H1 (cell line): ENCODE data around the gene DNAL4. TPM values are rescaled to one million over a fixed set of nuclear protein-coding genes. Genes with fewer than 3 reads are reported as not detected.

Experiments
- CTCF ChIA-PET: fragments of 300-600 bp; sonication (Branson Sonifier 250); formaldehyde crosslinking; loops from one replicate; lab custom pipeline; 2021; ENCODE audit not compliant: partially characterized antibody; lab: Charles Lee
- POLR2A ChIA-PET: fragments of 300-600 bp; sonication (Branson Sonifier 250); formaldehyde crosslinking; loops from one replicate; lab custom pipeline; 2021; ENCODE audit warnings: inconsistent platforms; ENCODE audit not compliant: partially characterized antibody; lab: Charles Lee
- DNase-seq, 2 experiments: peaks; one replicate each; pipeline versions ENCODE4 v3.0.0 to v3.0.0-alpha.2; 2010 to 2022; ENCODE audit warnings: low spot score in 2 of 2, low read depth in 1 of 2, mixed read lengths in 1 of 2
- FAIRE-seq: peaks from 2 replicates; lab custom pipeline; 2011; peaks lifted over from hg19 to GRCh38; lab: Jason Lieb, UNC
- H2AFZ ChIP-seq: 2 replicates; pipeline ENCODE4 v1.8.1; 2012; ENCODE audit warnings: low read length, inconsistent platforms
- H2AK5ac ChIP-seq: 2 replicates; pipeline ENCODE4 v1.6.1; 2013; ENCODE audit warnings: low read depth, low read length
- H2BK120ac ChIP-seq: replicated peaks from 2 replicates; pipeline ENCODE3; 2013; ENCODE audit warnings: low read depth, low read length, inconsistent platforms
- H2BK12ac ChIP-seq: 2 replicates; pipeline ENCODE4 v1.6.1; 2013; ENCODE audit warnings: low read depth, low read length
- H2BK15ac ChIP-seq: 2 replicates; pipeline ENCODE4 v1.6.1; 2013; ENCODE audit warnings: low read length
- H2BK20ac ChIP-seq: 2 replicates; pipeline ENCODE4 v1.6.1; 2013; ENCODE audit warnings: low read length
- H2BK5ac ChIP-seq: 2 replicates; pipeline ENCODE4 v1.6.1; 2013; ENCODE audit warnings: low read depth, low read length
- H3K14ac ChIP-seq: 2 replicates; pipeline ENCODE4 v1.6.1; 2013; ENCODE audit warnings: inconsistent platforms; ENCODE audit not compliant: insufficient read length
- H3K18ac ChIP-seq: 2 replicates; pipeline ENCODE4 v1.6.1; 2013; ENCODE audit warnings: low read length; ENCODE audit errors: extremely low read depth
- H3K23ac ChIP-seq: 2 replicates; pipeline ENCODE4 v1.6.1; 2013; ENCODE audit warnings: inconsistent platforms; ENCODE audit not compliant: insufficient read length
- H3K23me2 ChIP-seq: 2 replicates; pipeline ENCODE4 v1.6.1; 2013; ENCODE audit warnings: low read depth, low read length
- H3K27ac ChIP-seq: 2 replicates; pipeline ENCODE4 v1.6.1; 2011; ENCODE audit warnings: low read depth, low read length, inconsistent platforms
- H3K27me3 ChIP-seq, 4 experiments: replicated peaks in 1 of 4; 1 replicate in 1 of 4; 2 replicates in 3 of 4; pipeline versions ENCODE4 v1.6.1 to v1.8.1; 2011 to 2013; ENCODE audit warnings: low read length in 3 of 4, mild to moderate bottlenecking in 3 of 4, inconsistent platforms in 2 of 4, mixed read lengths in 2 of 4, moderate library complexity in 1 of 4; ENCODE audit not compliant: control insufficient read depth in 3 of 4, insufficient read depth in 3 of 4; ENCODE audit errors: extremely low read depth in 1 of 4
- H3K36me3 ChIP-seq, 4 experiments: 2 replicates each; pipeline versions ENCODE4 v1.6.1 to v1.8.1; 2011 to 2013; ENCODE audit warnings: mild to moderate bottlenecking in 4 of 4, low read length in 3 of 4, moderate library complexity in 2 of 4, control low read depth in 1 of 4, inconsistent platforms in 1 of 4; ENCODE audit not compliant: insufficient read depth in 4 of 4, control insufficient read depth in 2 of 4
- H3K4ac ChIP-seq: replicated peaks from 2 replicates; pipeline ENCODE3; 2013; ENCODE audit warnings: low read length, low read depth, mixed read lengths, inconsistent platforms; ENCODE audit not compliant: insufficient read length
- H3K4me1 ChIP-seq, 4 experiments: replicated peaks in 1 of 4; 1 replicate in 1 of 4; 2 replicates in 3 of 4; pipeline versions ENCODE4 v1.6.1 to v1.8.1; 2011 to 2013; ENCODE audit warnings: low read length in 3 of 4, inconsistent platforms in 2 of 4, mixed read lengths in 1 of 4; ENCODE audit not compliant: insufficient read depth in 4 of 4, control insufficient read depth in 3 of 4
- H3K4me2 ChIP-seq, 2 experiments: 2 replicates each; pipeline versions ENCODE4 v1.6.1 to v1.8.1; 2011 to 2013; ENCODE audit warnings: low read depth in 2 of 2, low read length in 2 of 2, control low read depth in 1 of 2, inconsistent platforms in 1 of 2, mild to moderate bottlenecking in 1 of 2; ENCODE audit not compliant: insufficient read depth in 1 of 2
- H3K4me3 ChIP-seq, 4 experiments: fragments of 200-600, 300-600 bp in 1 of 4; sonication (generic), shearing (Covaris generic), sonication (Bioruptor Twin) in 1 of 4; 2 replicates each; pipeline versions ENCODE4 v1.5.1 to v1.8.1; 2011 to 2016; ENCODE audit warnings: low read length in 4 of 4, low read depth in 3 of 4, control low read depth in 2 of 4, inconsistent platforms in 2 of 4, mild to moderate bottlenecking in 2 of 4, mixed read lengths in 1 of 4, moderate library complexity in 1 of 4; ENCODE audit not compliant: insufficient read depth in 2 of 4; ENCODE audit errors: extremely low read depth in 1 of 4
- H3K56ac ChIP-seq: replicated peaks from 2 replicates; pipeline ENCODE3; 2013; ENCODE audit warnings: low read depth, mild to moderate bottlenecking, mixed read lengths, low read length, inconsistent platforms; ENCODE audit not compliant: insufficient read length
- H3K79me1 ChIP-seq: 2 replicates; pipeline ENCODE4 v1.6.1; 2013; ENCODE audit warnings: low read depth, low read length, control low read depth
- H3K79me2 ChIP-seq, 2 experiments: 2 replicates each; pipeline versions ENCODE4 v1.6.1 to v1.8.1; 2012 to 2013; ENCODE audit warnings: low read length in 2 of 2, mild to moderate bottlenecking in 2 of 2, inconsistent platforms in 1 of 2; ENCODE audit not compliant: insufficient read depth in 2 of 2, control insufficient read depth in 1 of 2
- H3K9ac ChIP-seq, 4 experiments: replicated peaks in 1 of 4; 1 replicate in 1 of 4; 2 replicates in 3 of 4; pipeline versions ENCODE4 v1.6.1 to v1.8.1; 2011 to 2013; ENCODE audit warnings: low read depth in 3 of 4, low read length in 3 of 4, control low read depth in 2 of 4, mild to moderate bottlenecking in 2 of 4, moderate library complexity in 2 of 4, inconsistent platforms in 1 of 4; ENCODE audit errors: extremely low read depth in 1 of 4
- H3K9me3 ChIP-seq, 2 experiments: 2 replicates each; pipeline versions ENCODE4 v1.6.1 to v1.8.1; 2012 to 2013; ENCODE audit warnings: mild to moderate bottlenecking in 2 of 2, moderate library complexity in 2 of 2, control low read depth in 1 of 2, inconsistent platforms in 1 of 2, low read depth in 1 of 2, low read length in 1 of 2, mixed read lengths in 1 of 2; ENCODE audit not compliant: insufficient read depth in 2 of 2
- H4K20me1 ChIP-seq, 2 experiments: replicated peaks in 1 of 2; 2 replicates each; pipeline versions ENCODE3 to v1.8.1; 2011 to 2013; ENCODE audit warnings: inconsistent platforms in 2 of 2, low read length in 2 of 2, mild to moderate bottlenecking in 1 of 2; ENCODE audit not compliant: insufficient read depth in 2 of 2, control insufficient read depth in 1 of 2
- H4K5ac ChIP-seq: 2 replicates; pipeline ENCODE4 v1.6.1; 2013; ENCODE audit warnings: low read length, low read depth, mixed read lengths, inconsistent platforms; ENCODE audit not compliant: insufficient read length
- H4K8ac ChIP-seq: 2 replicates; pipeline ENCODE4 v1.8.0; 2013; ENCODE audit warnings: mild to moderate bottlenecking, moderate library complexity, low read length, inconsistent platforms; ENCODE audit not compliant: insufficient read depth; ENCODE audit errors: extremely low read depth
- H4K91ac ChIP-seq: replicated peaks from 2 replicates; pipeline ENCODE3; 2013; ENCODE audit warnings: low read length, mixed read lengths, inconsistent platforms; ENCODE audit not compliant: insufficient read length
- SIRT6 ChIP-seq: IDR thresholded peaks from one replicate; pipeline ENCODE4 v1.7.1; 2012; ENCODE audit warnings: low read length, inconsistent platforms
- SP1 ChIP-seq: IDR thresholded peaks from 2 replicates; pipeline ENCODE4 v1.6.1; 2011; ENCODE audit warnings: low read depth, low read length
- WGBS, 2 experiments: shearing (Covaris generic) in 1 of 2; methylation state at CpG; one replicate each; pipeline versions ENCODE4 v1.1.6 to v1.1.7; 2013 to 2015; ENCODE audit warnings: low lambda C conversion rate in 2 of 2, mixed read lengths in 2 of 2, inconsistent platforms in 1 of 2, low coverage in 1 of 2, missing lambda C conversion rate in 1 of 2; ENCODE audit not compliant: insufficient replicate concordance in 2 of 2, insufficient coverage in 1 of 2, insufficient read length in 1 of 2; ENCODE audit errors: extremely low coverage in 1 of 2, missing lambda C conversion rate in 1 of 2; 5-methylcytosine and 5-hydroxymethylcytosine counted together
- polyA plus RNA-seq, 7 experiments: library from polyadenylated mRNA; depleted of rRNA in 3 of 7; stranded (reverse) in 5 of 7; unstranded in 2 of 7; fragments of >200 nt in 5 of 7; fragments of 200-250 nt in 2 of 7; gene quantifications; 1 replicate in 5 of 7; 2 replicates in 1 of 7; 4 replicates in 1 of 7; pipeline versions ENCODE4 v1.2.1 to v1.2.3, GENCODE V29; 2011 to 2013; ENCODE audit warnings: missing spikeins in 2 of 7, mixed read lengths in 2 of 7
- total RNA-seq: library from RNA; stranded (reverse); fragmentation: NEBNext Ultra II Directional; extraction: Animal tissue kit (Norgen Biotek cat#: 25700); gene quantifications from 2 replicates; pipeline ENCODE4 v1.2.1, GENCODE V29; 2021

The DNAL4 gene
- total and polyA plus RNA-seq, 2 of the 8 experiments (the other 6 are each of a cell fraction or from before 2014, with no cell fraction given) = 8.8 to 14.0 TPM

DNA sequence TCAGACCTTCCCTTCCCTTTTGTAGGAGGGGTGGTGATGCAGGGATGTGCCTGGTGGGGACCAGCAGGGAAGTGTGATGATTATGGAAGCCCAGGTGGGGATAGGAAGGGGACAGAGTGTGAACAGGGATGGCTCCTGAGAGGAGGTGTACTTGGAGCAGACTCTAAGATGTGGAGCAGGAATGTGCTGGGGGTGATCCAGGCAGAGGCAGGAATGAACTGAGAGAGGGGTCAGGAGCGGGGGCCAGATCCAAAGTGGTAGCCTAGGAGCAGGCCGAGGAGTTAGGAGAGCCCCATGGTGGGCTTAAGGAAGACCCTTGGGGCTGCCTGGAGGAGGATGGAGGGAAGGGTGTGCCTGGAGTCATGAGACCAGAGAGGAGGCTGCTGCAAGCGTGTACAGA is 46.2 kb upstream of the DNAL4 start:
- H3K23ac ChIP-seq = no peak overlapping the region
- no peak overlapping the region for H2BK15ac ChIP-seq
- H4K8ac ChIP-seq = no peak overlapping the region
- H2BK20ac ChIP-seq = no peak overlapping the region
- 79% methylated on average over 3 of the region's 3 CpGs; no CpG with 5 or more reads in 1 of the 2 experiments for WGBS, 2 experiments
- no peak overlapping the region for H3K18ac ChIP-seq
- no peak overlapping the region for H3K14ac ChIP-seq
- H3K79me2 ChIP-seq = no peaks in the 10 kb centered on the region
- H2BK120ac ChIP-seq = no peak overlapping the region
- H4K20me1 ChIP-seq = peaks cover 0 to 4% of the 10 kb centered on the region in 2 experiments
- H3K27ac ChIP-seq = no peak overlapping the region
- no peak overlapping the region for H4K5ac ChIP-seq
- CTCF ChIA-PET = interaction anchor here (0.7 to 1.7 kb wide), 3 partner anchors 31 to 133 kb away, joined by 3 to 6 read pairs (median 4); no protein-coding TSS in a partner anchor
- H3K4me3 ChIP-seq = no peak overlapping the region
- H3K79me1 ChIP-seq = no peaks in the 10 kb centered on the region
- peaks cover 0 to 12% (median 4%) of the 10 kb centered on the region in 4 experiments; a peak in 6 of 7 replicates for H3K4me1 ChIP-seq
- H3K27me3 ChIP-seq = peaks cover 15 to 39% (median 32%) of the 10 kb centered on the region in 4 experiments
- no peak overlapping the region for H3K9ac ChIP-seq
- no peaks in the 10 kb centered on the region for H3K36me3 ChIP-seq
- FAIRE-seq (no peak), DNase-seq (no peak)
- no peak overlapping the region for H4K91ac ChIP-seq
- no peaks in the 10 kb centered on the region for H3K9me3 ChIP-seq
- H3K4ac ChIP-seq = no peak overlapping the region
- H3K4me2 ChIP-seq = no peak overlapping the region
- peaks cover 8% of the 10 kb centered on the region; the same call in 1 of the 2 replicates for H3K23me2 ChIP-seq
- no peak overlapping the region for H2AK5ac ChIP-seq
- H2BK5ac ChIP-seq = no peak overlapping the region
- no peak overlapping the region for H3K56ac ChIP-seq
- POLR2A ChIA-PET = interaction anchor here (0.6 to 1.8 kb wide), 4 partner anchors 11 to 680 kb away, joined by 3 to 8 read pairs (median 4); partner anchors contain the start of genes ATF4, CBX6 and MIEF1
- TF ChIP-seq SIRT6 (no peak), SP1 (peak; percentile 46; the same call in 1 of the 2 replicates)
- H2BK12ac ChIP-seq = peak overlapping the region; percentile 40; the same call in 1 of the 2 replicates
- no peak overlapping the region for H2AFZ ChIP-seq
